H9 (cell line): ENCODE data around the gene NAA30. TPM values are rescaled to one million over a fixed set of nuclear protein-coding genes. Genes with fewer than 3 reads are reported as not detected.

Experiments
- DNase-seq: peaks from one replicate; pipeline ENCODE4 v3.0.0-alpha.2; 2017
- H2AFZ ChIP-seq: one replicate; pipeline ENCODE4 v1.6.1; 2013; ENCODE audit warnings: mild to moderate bottlenecking, low read length, control low read depth, moderate library complexity
- H2AK5ac ChIP-seq: 2 replicates; pipeline ENCODE4 v1.6.1; 2013; ENCODE audit warnings: low read length, control low read depth, mixed read lengths; ENCODE audit not compliant: insufficient read length
- H2BK120ac ChIP-seq: one replicate; pipeline ENCODE4 v1.6.1; 2013; ENCODE audit warnings: low read depth, mild to moderate bottlenecking, low read length, control low read depth, inconsistent platforms; ENCODE audit not compliant: poor library complexity, severe bottlenecking
- H2BK12ac ChIP-seq: 2 replicates; pipeline ENCODE4 v1.6.1; 2013; ENCODE audit warnings: low read length, control low read depth, mixed read lengths, low read depth; ENCODE audit not compliant: insufficient read length
- H2BK15ac ChIP-seq: 2 replicates; pipeline ENCODE4 v1.6.1; 2013; ENCODE audit warnings: low read depth, low read length, control low read depth
- H2BK20ac ChIP-seq: one replicate; pipeline ENCODE4 v1.6.1; 2013; ENCODE audit warnings: low read depth, mild to moderate bottlenecking, low read length, control low read depth, inconsistent platforms; ENCODE audit not compliant: poor library complexity, severe bottlenecking
- H2BK5ac ChIP-seq: 2 replicates; pipeline ENCODE4 v1.6.1; 2013; ENCODE audit warnings: low read length, control low read depth, mixed read lengths; ENCODE audit not compliant: insufficient read length
- H3K14ac ChIP-seq: 2 replicates; pipeline ENCODE4 v1.6.1; 2013; ENCODE audit warnings: low read length, control low read depth; ENCODE audit not compliant: insufficient read depth
- H3K18ac ChIP-seq: 2 replicates; pipeline ENCODE4 v1.6.1; 2013; ENCODE audit warnings: low read depth, mild to moderate bottlenecking, mixed read lengths, low read length, control low read depth; ENCODE audit not compliant: insufficient read length
- H3K23ac ChIP-seq: 2 replicates; pipeline ENCODE4 v1.6.1; 2013; ENCODE audit warnings: low read length, control low read depth, mixed read lengths, low read depth; ENCODE audit not compliant: insufficient read length
- H3K23me2 ChIP-seq: 2 replicates; pipeline ENCODE4 v1.6.1; 2013; ENCODE audit warnings: low read depth, mild to moderate bottlenecking, mixed read lengths, low read length, control low read depth; ENCODE audit not compliant: insufficient read length, poor library complexity, severe bottlenecking
- H3K27ac ChIP-seq: 2 replicates; pipeline ENCODE4 v1.5.1; 2013; ENCODE audit warnings: low read length, control low read depth, mixed read lengths, low read depth; ENCODE audit not compliant: insufficient read length
- H3K27me3 ChIP-seq: 2 replicates; pipeline ENCODE4 v1.6.1; 2013; ENCODE audit warnings: low read length, control low read depth, inconsistent platforms; ENCODE audit not compliant: insufficient read depth
- H3K4ac ChIP-seq: 2 replicates; pipeline ENCODE4 v1.6.1; 2013; ENCODE audit warnings: low read depth, mild to moderate bottlenecking, control low read depth, inconsistent platforms, low read length, moderate library complexity
- H3K4me1 ChIP-seq: 2 replicates; pipeline ENCODE4 v1.6.1; 2013; ENCODE audit warnings: low read length, control low read depth, inconsistent platforms; ENCODE audit not compliant: insufficient read depth
- H3K4me2 ChIP-seq: 2 replicates; pipeline ENCODE4 v1.6.1; 2013; ENCODE audit warnings: low read length, control low read depth, mixed read lengths; ENCODE audit not compliant: insufficient read length, insufficient read depth
- H3K56ac ChIP-seq: 2 replicates; pipeline ENCODE4 v1.6.1; 2013; ENCODE audit warnings: low read depth, mild to moderate bottlenecking, mixed read lengths, low read length, control low read depth; ENCODE audit not compliant: insufficient read length
- H3K79me1 ChIP-seq: 2 replicates; pipeline ENCODE4 v1.6.1; 2013; ENCODE audit warnings: low read depth, mild to moderate bottlenecking, moderate library complexity, low read length, control low read depth, inconsistent platforms; ENCODE audit not compliant: insufficient read depth, poor library complexity, severe bottlenecking
- H3K79me2 ChIP-seq: 2 replicates; pipeline ENCODE4 v1.6.1; 2013; ENCODE audit warnings: low read length, control low read depth, inconsistent platforms; ENCODE audit not compliant: insufficient read depth
- H3K9ac ChIP-seq: 2 replicates; pipeline ENCODE4 v1.6.1; 2013; ENCODE audit warnings: low read length, control low read depth, mixed read lengths; ENCODE audit not compliant: insufficient read length; ENCODE audit errors: extremely low read depth
- H3K9me3 ChIP-seq: one replicate; pipeline ENCODE4 v1.6.1; 2013; ENCODE audit warnings: low read depth, low read length, inconsistent platforms; ENCODE audit not compliant: control insufficient read depth
- H3T11ph ChIP-seq: one replicate; pipeline ENCODE4 v1.6.1; 2013; ENCODE audit warnings: mild to moderate bottlenecking, low read length, control low read depth, inconsistent platforms
- H4K20me1 ChIP-seq: one replicate; pipeline ENCODE4 v1.6.1; 2013; ENCODE audit not compliant: control insufficient read depth, insufficient read length, insufficient read depth
- H4K5ac ChIP-seq: 2 replicates; pipeline ENCODE4 v1.6.1; 2013; ENCODE audit warnings: low read depth, mild to moderate bottlenecking, mixed read lengths, low read length, control low read depth; ENCODE audit not compliant: insufficient read length
- H4K8ac ChIP-seq: replicated peaks from 2 replicates; pipeline ENCODE4 v1.6.1; 2013; ENCODE audit warnings: low read length, control low read depth, mixed read lengths, low read depth; ENCODE audit not compliant: insufficient read length
- H4K91ac ChIP-seq: 2 replicates; pipeline ENCODE4 v1.6.1; 2013; ENCODE audit warnings: low read depth, mild to moderate bottlenecking, moderate library complexity, mixed read lengths, low read length, control low read depth; ENCODE audit not compliant: insufficient read length
- H3K27ac Mint-ChIP-seq, 3 experiments: 2 replicates in 2 of 3; 3 replicates in 1 of 3; pipeline ENCODE4 v1.8.0; 2020 to 2021; ENCODE audit warnings: mixed read lengths in 3 of 3, mild to moderate bottlenecking in 1 of 3, moderate library complexity in 1 of 3
- H3K27me3 Mint-ChIP-seq: 2 replicates; pipeline ENCODE4 v1.8.0; 2021; ENCODE audit warnings: low read depth, mild to moderate bottlenecking, moderate library complexity, mixed read lengths
- H3K36me3 Mint-ChIP-seq, 3 experiments: 2 replicates in 2 of 3; 3 replicates in 1 of 3; pipeline ENCODE4 v1.8.0; 2020 to 2021; ENCODE audit warnings: low read depth in 3 of 3, mixed read lengths in 3 of 3; ENCODE audit not compliant: insufficient read depth in 1 of 3
- H3K4me1 Mint-ChIP-seq, 2 experiments: 2 replicates each; pipeline ENCODE4 v1.8.0; 2020; ENCODE audit warnings: mixed read lengths in 2 of 2
- H3K4me3 Mint-ChIP-seq, 2 experiments: 2 replicates in 1 of 2; 3 replicates in 1 of 2; pipeline ENCODE4 v1.8.0; 2020 to 2021; ENCODE audit warnings: mild to moderate bottlenecking in 2 of 2, mixed read lengths in 2 of 2, moderate library complexity in 1 of 2
- H3K9me3 Mint-ChIP-seq, 2 experiments: 2 replicates in 1 of 2; 3 replicates in 1 of 2; pipeline ENCODE4 v1.8.0; 2020; ENCODE audit warnings: mild to moderate bottlenecking in 2 of 2, mixed read lengths in 2 of 2, moderate library complexity in 1 of 2
- CTCF ChIP-seq: fragments of 200-600 bp; sonication (generic); conservative IDR thresholded peaks from 3 replicates; pipeline ENCODE4 v1.8.0; 2021; ENCODE audit warnings: antibody characterized with exemption, mild to moderate bottlenecking
- WGBS: extraction: QIAGEN DNeasy Blood & Tissue Kit; methylation state at CpG from one replicate; pipeline ENCODE4 v1.1.7; 2013; ENCODE audit warnings: missing lambda C conversion rate, low lambda C conversion rate, mixed read lengths; ENCODE audit not compliant: insufficient read length; ENCODE audit errors: extremely low coverage; 5-methylcytosine and 5-hydroxymethylcytosine counted together
- total RNA-seq: library from RNA; stranded (reverse); gene quantifications from 2 replicates; pipeline ENCODE4 v1.2.1, GENCODE V29; 2021

Gene NAA30
- total RNA-seq, 1 experiment from 2014 or later, result 20.9 TPM

GRCh38 chr14:57418999-57419398 is 28.6 kb downstream of the NAA30 start:
- Histone ChIP-seq H2BK15ac (no peak overlapping the region), H2BK120ac (no peak overlapping the region), H3T11ph (no peak overlapping the region), H3K14ac (no peak overlapping the region), H3K4me2 (no peak overlapping the region), H2BK5ac (no peak overlapping the region), H3K79me1 (no peaks in the 10 kb centered on the region), H3K4me1 (no peaks in the 10 kb centered on the region), H4K8ac (no peak overlapping the region), H3K27ac (no peak overlapping the region), H2AFZ (no peak overlapping the region), H3K56ac (no peak overlapping the region), H4K20me1 (no peaks in the 10 kb centered on the region), H2BK20ac (no peak overlapping the region), H3K23ac (no peak overlapping the region), H2BK12ac (no peak overlapping the region), H3K18ac (no peak overlapping the region), H3K9ac (no peak overlapping the region), H3K23me2 (no peaks in the 10 kb centered on the region), H4K5ac (no peak overlapping the region), H3K4ac (no peak overlapping the region), H3K27me3 (no peaks in the 10 kb centered on the region), H4K91ac (no peak overlapping the region), H3K9me3 (no peaks in the 10 kb centered on the region), H3K79me2 (no peaks in the 10 kb centered on the region), H2AK5ac (no peak overlapping the region)
- Mint-ChIP-seq H3K9me3 (no peaks in the 10 kb centered on the region), H3K27me3 (no peaks in the 10 kb centered on the region), H3K27ac (no peak overlapping the region), H3K4me1 (peaks cover 2 to 3% of the 10 kb centered on the region in 2 experiments; a peak in 1 of 4 replicates), H3K36me3 (no peaks in the 10 kb centered on the region), H3K4me3 (no peak overlapping the region)
- no CpG with 5 or more reads among the region's 4 CpGs for WGBS
- no peak for TF ChIP-seq CTCF
- no peak for DNase-seq
